ENCODE results near the gene SEC22C. TPM values are rescaled to one million over a fixed set of nuclear protein-coding genes. Genes with fewer than 3 reads are reported as not detected.

The SEC22C gene
- total and polyA plus RNA-seq, 7 donors, result 11.2 to 46.8 (median 15.5) TPM

Other genes starting within 250 kb of the SEC22C start
- gene LYZL4, start 171.4 kb downstream of the SEC22C start, total RNA-seq, result not detected
- not detected for gene LYZL4, start 171.4 kb downstream of the SEC22C start, polyA plus RNA-seq
- 1 to 10 TPM in 2 of 4 donors, under 1 TPM in 2; 0.37 to 1.8 (median 1.0) TPM for gene VIPR1, start 79.3 kb downstream of the SEC22C start, total RNA-seq
- gene VIPR1, start 79.3 kb downstream of the SEC22C start, polyA plus RNA-seq, result under 1 TPM; 0.28 to 0.95 (median 0.69) TPM
- gene SS18L2, start 8.9 kb upstream of the SEC22C start, total RNA-seq, result 10 to 100 TPM in 1 of 4 donors, 1 to 10 TPM in 3; 8.2 to 11.2 (median 9.5) TPM
- 10 to 100 TPM; 16.8 to 31.6 (median 20.1) TPM for gene SS18L2, start 8.9 kb upstream of the SEC22C start, polyA plus RNA-seq
- 10 to 100 TPM; 12.9 to 23.0 (median 17.6) TPM for gene NKTR, start 18.7 kb upstream of the SEC22C start, total RNA-seq
- gene NKTR, start 18.7 kb upstream of the SEC22C start, polyA plus RNA-seq, result 10 to 100 TPM in 2 of 3 donors, 1 to 10 TPM in 1; 9.0 to 14.1 (median 11.1) TPM
- 100 to 1,000 TPM in 2 of 4 donors, 10 to 100 TPM in 2; 87.2 to 151 (median 110) TPM for gene ZBTB47, start 71.7 kb upstream of the SEC22C start, total RNA-seq
- gene ZBTB47, start 71.7 kb upstream of the SEC22C start, polyA plus RNA-seq, result 10 to 100 TPM; 41.6 to 90.3 (median 72.6) TPM
- gene KLHL40, start 103.6 kb upstream of the SEC22C start, total RNA-seq, result 100 to 1,000 TPM; 241 to 923 (median 381) TPM
- gene KLHL40, start 103.6 kb upstream of the SEC22C start, polyA plus RNA-seq, result 100 to 1,000 TPM; 306 to 822 (median 392) TPM
- 100 to 1,000 TPM; 157 to 276 (median 212) TPM for gene HHATL, start 120.8 kb upstream of the SEC22C start, total RNA-seq
- 100 to 1,000 TPM in 1 of 3 donors, 10 to 100 TPM in 2; 37.0 to 188 (median 50.4) TPM for gene HHATL, start 120.8 kb upstream of the SEC22C start, polyA plus RNA-seq
- gene CCDC13, start 191.3 kb upstream of the SEC22C start, total RNA-seq, result 1 to 10 TPM in 1 of 4 donors, under 1 TPM in 3; 0.47 to 1.1 (median 0.62) TPM
- 1 to 10 TPM in 1 of 3 donors, under 1 TPM in 2; 0.30 to 1.2 (median 0.66) TPM for gene CCDC13, start 191.3 kb upstream of the SEC22C start, polyA plus RNA-seq
- gene HIGD1A, start 222.5 kb upstream of the SEC22C start, total RNA-seq, result 100 to 1,000 TPM in 2 of 4 donors, 10 to 100 TPM in 2; 81.0 to 118 (median 93.5) TPM
- gene HIGD1A, start 222.5 kb upstream of the SEC22C start, polyA plus RNA-seq, result 100 to 1,000 TPM; 136 to 169 (median 165) TPM
- gene ACKR2, start 227.5 kb upstream of the SEC22C start, total RNA-seq, result 1 to 10 TPM in 3 of 4 donors, under 1 TPM in 1; 0.79 to 1.6 (median 1.1) TPM
- under 1 TPM; 0.04 to 0.45 (median 0.25) TPM for gene ACKR2, start 227.5 kb upstream of the SEC22C start, polyA plus RNA-seq

Measured in psoas muscle (tissue), 7 donors.